Measurements from ENCODE around the gene PDE6A. TPM values are rescaled to one million over a fixed set of nuclear protein-coding genes. Genes with fewer than 3 reads are reported as not detected.

Gene PDE6A
- total RNA-seq, 4 donors from 2014 or later = 0.22 TPM; not detected in 3

DNA sequence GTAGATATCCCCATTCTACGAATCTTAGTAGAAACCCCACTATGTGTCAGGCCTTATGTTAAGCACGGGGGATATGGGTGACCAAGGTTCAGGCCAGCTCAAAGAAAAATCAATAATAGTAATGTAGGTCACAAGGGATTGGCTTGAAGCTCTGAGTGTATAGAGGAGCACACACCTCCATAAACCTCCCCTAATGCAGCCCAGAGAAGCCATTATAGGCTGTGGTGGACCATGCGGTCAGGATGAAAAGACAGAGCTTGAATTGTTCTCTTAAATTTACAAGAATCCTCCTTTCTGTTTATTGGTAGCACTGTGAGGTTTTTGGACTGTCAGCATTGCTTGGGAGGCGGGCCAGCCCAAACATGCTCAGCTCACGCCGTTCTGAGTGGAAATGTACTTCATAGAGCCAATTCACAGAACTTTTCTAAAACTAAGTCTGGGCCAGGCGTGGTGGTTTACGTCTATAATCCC, 9.1 kb downstream of the PDE6A start:
- peak overlapping the region in 2 of 4 donors; percentile 25 to 39 for H3K27ac ChIP-seq
- WGBS, 2 donors = 48 to 53% methylated on average over 8 of the region's 8 CpGs

GRCh38 chr5:149932445-149933350, 11.9 kb downstream of the PDE6A start:
- Histone ChIP-seq H3K9me3 (no peaks in the 10 kb centered on the region), H3K27me3 (no peaks in the 10 kb centered on the region), H3K4me3 (peak overlapping the region in 1 of 4 donors; percentile 11), H3K36me3 (no peaks in the 10 kb centered on the region), H3K4me1 (peaks cover 0 to 12% (median 2%) of the 10 kb centered on the region in 4 donors), H3K27ac (no peak overlapping the region)
- DNase-seq (ENCODE audit: low spot score in 2 of 2) = no peak
- TF ChIP-seq CTCF (IDR thresholded peaks at IDR 0.05) (peak in 1 of 5 experiments; percentile 28), EP300 (IDR thresholded peaks at IDR 0.05) (no peak)
- 64 to 67% methylated on average over 25 of the region's 25 CpGs for WGBS, 2 donors

More for the DNA sequence above, 9.1 kb downstream of the PDE6A start:
- TF ChIP-seq POLR2A (IDR thresholded peaks at IDR 0.05) = no peak
- TF ChIP-seq EP300 (IDR thresholded peaks at IDR 0.05) = no peak
- TF ChIP-seq CTCF (IDR thresholded peaks at IDR 0.05) = no peak
- Histone ChIP-seq H3K4me1 (peaks cover 0 to 17% (median 7%) of the 10 kb centered on the region in 4 donors), H3K4me3 (no peak overlapping the region), H3K9me3 (no peaks in the 10 kb centered on the region), H3K36me3 (no peaks in the 10 kb centered on the region), H3K27me3 (no peaks in the 10 kb centered on the region)
- peak in 1 of 2 donors; percentile 10 for DNase-seq (ENCODE audit: low spot score in 2 of 2)

GRCh38 chr5:149931992-149932436, 12.6 kb downstream of the PDE6A start:
- Histone ChIP-seq H3K9me3 (no peaks in the 10 kb centered on the region), H3K27me3 (no peaks in the 10 kb centered on the region), H3K27ac (no peak overlapping the region), H3K4me1 (peaks cover 0 to 12% (median 2%) of the 10 kb centered on the region in 4 donors), H3K4me3 (peak overlapping the region in 1 of 4 donors; percentile 11), H3K36me3 (no peaks in the 10 kb centered on the region)
- no peak for DNase-seq (ENCODE audit: low spot score in 2 of 2)
- WGBS, 2 donors = 75 to 77% methylated on average over 14 of the region's 14 CpGs
- TF ChIP-seq CTCF (IDR thresholded peaks at IDR 0.05) (no peak), EP300 (IDR thresholded peaks at IDR 0.05) (no peak), POLR2A (IDR thresholded peaks at IDR 0.05) (no peak)

- Histone ChIP-seq H3K4me3 (no peak overlapping the region), H3K27ac (no peak overlapping the region), H3K4me1 (peaks cover 0 to 12% (median 2%) of the 10 kb centered on the region in 4 donors), H3K27me3 (no peaks in the 10 kb centered on the region), H3K36me3 (no peaks in the 10 kb centered on the region), H3K9me3 (no peaks in the 10 kb centered on the region)
- no peak for TF ChIP-seq EP300 (IDR thresholded peaks at IDR 0.05)
- TF ChIP-seq POLR2A (IDR thresholded peaks at IDR 0.05) = no peak
- TF ChIP-seq CTCF (IDR thresholded peaks at IDR 0.05) = no peak
- no peak for DNase-seq (ENCODE audit: low spot score in 2 of 2)
- WGBS, 2 donors = 69 to 70% methylated on average over 7 of the region's 7 CpGs
Measured at GRCh38 chr5:149930749-149931574, 13.6 kb downstream of the PDE6A start.

Measured in tibial nerve (tissue), 4 donors.